Measurements from ENCODE around the gene FFAR3.
A peak's percentile ranks its signal among the peaks of the same experiment; 100 is the strongest.

Gene FFAR3

GRCh38 chr19:35331551-35332214 lies 26.6 kb upstream of the FFAR3 start:
- no peak for DNase-seq

GRCh38 chr19:35332817-35333216 lies 25.4 kb upstream of the FFAR3 start:
- no peak for DNase-seq

- DNase-seq: no peak
Observed at GRCh38 chr19:35334144-35334753, 24.0 kb upstream of the FFAR3 start.

- no peak for DNase-seq
Observed at GRCh38 chr19:35336166-35336955, 21.9 kb upstream of the FFAR3 start.

GRCh38 chr19:35337097-35337983 lies 20.9 kb upstream of the FFAR3 start:
- no peak for DNase-seq

- no peak for DNase-seq
Observed at GRCh38 chr19:35337984-35338296, 20.3 kb upstream of the FFAR3 start.

- no peak for DNase-seq
Observed at GRCh38 chr19:35340431-35340830, 17.8 kb upstream of the FFAR3 start.

GRCh38 chr19:35341006-35341405 lies 17.3 kb upstream of the FFAR3 start:
- DNase-seq: no peak

GRCh38 chr19:35341565-35342225 lies 16.6 kb upstream of the FFAR3 start:
- no peak for DNase-seq

- DNase-seq: no peak
Observed at GRCh38 chr19:35342430-35342829, 15.8 kb upstream of the FFAR3 start.

GRCh38 chr19:35344511-35345031 lies 13.7 kb upstream of the FFAR3 start:
- DNase-seq: no peak

- no peak for DNase-seq
Observed at GRCh38 chr19:35345671-35346111, 12.6 kb upstream of the FFAR3 start.

GRCh38 chr19:35346193-35347052 lies 11.8 kb upstream of the FFAR3 start:
- no peak for DNase-seq

- DNase-seq: peak; percentile 47
Observed at GRCh38 chr19:35347171-35347929, 10.9 kb upstream of the FFAR3 start, which contains the start of gene FFAR1. Gene FFAR1, plus strand, starts transcription at chr19:35347902. Its CDS starts 3,650 bp downstream, at chr19:35351552.

- DNase-seq: no peak
Observed at GRCh38 chr19:35347930-35348298, 10.3 kb upstream of the FFAR3 start.

- no peak for DNase-seq
Observed at GRCh38 chr19:35348911-35349611, 9.2 kb upstream of the FFAR3 start.

- no peak for DNase-seq
Observed at GRCh38 chr19:35349614-35350521, 8.4 kb upstream of the FFAR3 start.

GRCh38 chr19:35350591-35350990 lies 7.7 kb upstream of the FFAR3 start:
- no peak for DNase-seq
